Neural cell (in vitro differentiated cells): ENCODE data around the gene PTPRU. TPM values are rescaled to one million over a fixed set of nuclear protein-coding genes. Genes with fewer than 3 reads are reported as not detected.

ENCODE experiments used
- H2AFZ ChIP-seq: fragments of 200-600, 300-800 bp; sonication (generic), shearing (Covaris generic); 2 replicates; pipeline ENCODE4 v1.6.0; 2014; ENCODE audit warnings: low read depth, mild to moderate bottlenecking, antibody characterized with exemption, low read length, moderate library complexity
- H3F3A ChIP-seq: fragments of 200-600 bp; shearing (Covaris generic); 2 replicates; pipeline ENCODE4 v1.6.1; 2016; ENCODE audit warnings: mild to moderate bottlenecking, moderate library complexity, mixed read lengths, antibody characterized with exemption, low read length; ENCODE audit not compliant: insufficient read depth, poor library complexity, severe bottlenecking
- H3K27ac ChIP-seq: fragments of 200-600, 300-800 bp; sonication (generic), shearing (Covaris generic); 2 replicates; pipeline ENCODE4 v1.5.1; 2014; ENCODE audit warnings: mild to moderate bottlenecking, low read length, moderate library complexity
- H3K27me3 ChIP-seq: fragments of 300-800, 200-600 bp; sonication (generic), shearing (Covaris generic); 2 replicates; pipeline ENCODE4 v1.6.0; 2014; ENCODE audit warnings: mild to moderate bottlenecking, low read depth, low read length, moderate library complexity; ENCODE audit not compliant: insufficient read depth
- H3K36me3 ChIP-seq: fragments of 300-800, 200-600 bp; sonication (generic), shearing (Covaris generic); 2 replicates; pipeline ENCODE4 v1.5.1; 2014; ENCODE audit warnings: mild to moderate bottlenecking, antibody characterized with exemption, low read length, moderate library complexity; ENCODE audit not compliant: insufficient read depth
- H3K4me2 ChIP-seq: fragments of 300-800, 200-600 bp; sonication (generic), shearing (Covaris generic); 2 replicates; pipeline ENCODE4 v1.6.0; 2014; ENCODE audit warnings: mild to moderate bottlenecking, low read length
- H3K4me3 ChIP-seq: fragments of 300-800, 200-600 bp; sonication (generic), shearing (Covaris generic); 2 replicates; pipeline ENCODE4 v1.5.1; 2014; ENCODE audit warnings: mild to moderate bottlenecking, low read length, moderate library complexity
- H3K79me2 ChIP-seq: fragments of 200-600 bp; shearing (Covaris generic); replicated peaks from 2 replicates; pipeline ENCODE4 v1.6.0; 2014; ENCODE audit warnings: mild to moderate bottlenecking, low read length, moderate library complexity; ENCODE audit not compliant: insufficient read depth
- H3K9ac ChIP-seq: fragments of 300-800, 200-600 bp; sonication (generic), shearing (Covaris generic); 2 replicates; pipeline ENCODE4 v1.6.1; 2016; ENCODE audit warnings: mild to moderate bottlenecking, low read length, mixed read lengths
- H3K9me2 ChIP-seq: fragments of 200-600 bp; shearing (Covaris generic); 2 replicates; pipeline ENCODE4 v1.6.1; 2016; ENCODE audit warnings: mild to moderate bottlenecking, low read length, mixed read lengths; ENCODE audit not compliant: insufficient read depth
- H3K9me3 ChIP-seq: fragments of 200-600, 300-800 bp; sonication (generic), shearing (Covaris generic); 2 replicates; pipeline ENCODE4 v1.6.1; 2016; ENCODE audit warnings: mild to moderate bottlenecking, mixed run types, low read length, moderate library complexity, mixed read lengths
- H4K20me1 ChIP-seq: fragments of 200-600 bp; shearing (Covaris generic); 2 replicates; pipeline ENCODE4 v1.6.1; 2016; ENCODE audit warnings: mild to moderate bottlenecking, mixed run types; ENCODE audit not compliant: insufficient read depth
- CTCF ChIP-seq: fragments of 450-650 bp; IDR thresholded peaks from 2 replicates; pipeline ENCODE4 v1.5.1; 2014; ENCODE audit warnings: antibody characterized with exemption, mild to moderate bottlenecking, moderate library complexity; ENCODE audit not compliant: poor library complexity, severe bottlenecking
- EP300 ChIP-seq: fragments of 450-650 bp; conservative IDR thresholded peaks from 2 replicates; pipeline ENCODE4 v1.6.1; 2014; ENCODE audit warnings: antibody characterized with exemption, mild to moderate bottlenecking, moderate library complexity; ENCODE audit not compliant: poor library complexity, severe bottlenecking
- MXI1 ChIP-seq: fragments of 450-650 bp; conservative IDR thresholded peaks from 2 replicates; pipeline ENCODE4 v1.6.1; 2014; ENCODE audit warnings: antibody characterized with exemption, mild to moderate bottlenecking; ENCODE audit not compliant: poor library complexity, severe bottlenecking
- POLR2AphosphoS5 ChIP-seq: IDR thresholded peaks from 2 replicates; pipeline ENCODE4 v1.6.1; 2012
- RAD21 ChIP-seq: fragments of 450-650 bp; conservative IDR thresholded peaks from 2 replicates; pipeline ENCODE4 v1.6.1; 2014; ENCODE audit warnings: antibody characterized with exemption, mild to moderate bottlenecking, moderate library complexity
- REST ChIP-seq: IDR thresholded peaks from 2 replicates; pipeline ENCODE4 v1.6.1; 2012; ENCODE audit warnings: borderline replicate concordance
- SMC3 ChIP-seq: fragments of 450-650 bp; conservative IDR thresholded peaks from 2 replicates; pipeline ENCODE4 v1.6.1; 2014; ENCODE audit warnings: antibody characterized with exemption, mild to moderate bottlenecking, moderate library complexity; ENCODE audit not compliant: poor library complexity
- TAF1 ChIP-seq: IDR thresholded peaks from 2 replicates; pipeline ENCODE4 v1.6.1; 2012; ENCODE audit warnings: low read depth
- polyA plus RNA-seq: library from polyadenylated mRNA; depleted of rRNA; stranded (reverse); fragments of >200 nt; gene quantifications from 2 replicates; pipeline ENCODE4 v1.2.3, GENCODE V29; 2014

Gene PTPRU
- polyA plus RNA-seq, 1 donor from 2014 or later, result 5.0 TPM

GRCh38 chr1:29211086-29212030 is 25.0 kb upstream of the PTPRU start:
- Histone ChIP-seq H4K20me1 (no peaks in the 10 kb centered on the region), H3K27ac (no peak overlapping the region), H3K79me2 (no peaks in the 10 kb centered on the region), H3K9me2 (no peaks in the 10 kb centered on the region), H3K9me3 (no peaks in the 10 kb centered on the region), H3K4me2 (no peak overlapping the region), H3K4me3 (no peak overlapping the region), H3K27me3 (no peaks in the 10 kb centered on the region), H3K36me3 (no peaks in the 10 kb centered on the region), H2AFZ (no peak overlapping the region), H3F3A (no peaks in the 10 kb centered on the region), H3K9ac (no peak overlapping the region)
- TF ChIP-seq RAD21 (no peak), REST (no peak), POLR2AphosphoS5 (no peak), SMC3 (no peak), MXI1 (no peak), EP300 (no peak), TAF1 (no peak), CTCF (no peak)

GRCh38 chr1:29213055-29213454 is 23.3 kb upstream of the PTPRU start:
- no peak overlapping the region for H2AFZ ChIP-seq
- no peak overlapping the region for H3K4me3 ChIP-seq
- no peak overlapping the region for H3K27ac ChIP-seq
- no peaks in the 10 kb centered on the region for H3K79me2 ChIP-seq
- no peak overlapping the region for H3K9ac ChIP-seq
- no peaks in the 10 kb centered on the region for H3K27me3 ChIP-seq
- H3K9me2 ChIP-seq, result no peaks in the 10 kb centered on the region
- H3K36me3 ChIP-seq, result no peaks in the 10 kb centered on the region
- no peaks in the 10 kb centered on the region for H3F3A ChIP-seq
- H3K9me3 ChIP-seq, result no peaks in the 10 kb centered on the region
- H4K20me1 ChIP-seq, result no peaks in the 10 kb centered on the region
- H3K4me2 ChIP-seq, result no peak overlapping the region
- TF ChIP-seq POLR2AphosphoS5, result no peak
- TF ChIP-seq SMC3, result no peak
- TF ChIP-seq MXI1, result no peak
- TF ChIP-seq CTCF, result no peak
